NCI-H1092 (cell line): ENCODE results near the gene GPC6.

Experiments
- DNase-seq: peaks from one replicate; lab custom pipeline; 2025; lab: John Stamatoyannopoulos, UW

GPC6 gene

GRCh38 chr13:93687261-93687660, 460.7 kb downstream of the GPC6 start:
- no peak for DNase-seq

- DNase-seq, result no peak
Observed at GRCh38 chr13:93689333-93689732, 462.7 kb downstream of the GPC6 start.

GRCh38 chr13:93690139-93690538, 463.5 kb downstream of the GPC6 start:
- no peak for DNase-seq

- DNase-seq, result no peak
Observed at GRCh38 chr13:93698016-93698613, 471.5 kb downstream of the GPC6 start.

- no peak for DNase-seq
Observed at GRCh38 chr13:93700115-93700514, 473.5 kb downstream of the GPC6 start.

GRCh38 chr13:93708308-93709075, 481.9 kb downstream of the GPC6 start:
- DNase-seq, result no peak

GRCh38 chr13:93709506-93710244, 483.1 kb downstream of the GPC6 start:
- DNase-seq, result no peak

GRCh38 chr13:93714171-93714570, 487.6 kb downstream of the GPC6 start:
- no peak for DNase-seq

GRCh38 chr13:93715866-93716265, 489.3 kb downstream of the GPC6 start:
- DNase-seq, result no peak

- no peak for DNase-seq
Observed at GRCh38 chr13:93716623-93717022, 490.0 kb downstream of the GPC6 start.

- DNase-seq, result no peak
Observed at GRCh38 chr13:93721483-93721882, 494.9 kb downstream of the GPC6 start.

- no peak for DNase-seq
Observed at GRCh38 chr13:93723316-93723715, 496.7 kb downstream of the GPC6 start.

GRCh38 chr13:93724187-93724586, 497.6 kb downstream of the GPC6 start:
- DNase-seq, result no peak

- no peak for DNase-seq
Observed at GRCh38 chr13:93726173-93726957, 499.8 kb downstream of the GPC6 start.

- no peak for DNase-seq
Observed at GRCh38 chr13:93727211-93728141, 500.9 kb downstream of the GPC6 start.

- DNase-seq, result no peak
Observed at GRCh38 chr13:93729383-93729782, 502.8 kb downstream of the GPC6 start.

- DNase-seq, result no peak
Observed at GRCh38 chr13:93730780-93731179, 504.2 kb downstream of the GPC6 start.

- no peak for DNase-seq
Observed at GRCh38 chr13:93732186-93732585, 505.6 kb downstream of the GPC6 start.

GRCh38 chr13:93736081-93736480, 509.5 kb downstream of the GPC6 start:
- no peak for DNase-seq

- DNase-seq, result no peak
Observed at GRCh38 chr13:93736909-93737308, 510.3 kb downstream of the GPC6 start.

- DNase-seq, result no peak
Observed at GRCh38 chr13:93740334-93740733, 513.7 kb downstream of the GPC6 start.
